Measurements from ENCODE around the gene GAS7. TPM values are rescaled to one million over a fixed set of nuclear protein-coding genes. Genes with fewer than 3 reads are reported as not detected.

The GAS7 gene
- total and polyA plus RNA-seq, 7 donors = 6.5 to 67.6 (median 35.1) TPM

GRCh38 chr17:10094797-10095196 lies 103.6 kb downstream of the GAS7 start:
- Histone ChIP-seq H3K4me3 (no peak overlapping the region), H3K27ac (peak overlapping the region; percentile 50 to 67 (median 58)), H3K4me1 (peaks cover 2 to 51% (median 37%) of the 10 kb centered on the region in 4 donors), H3K27me3 (no peaks in the 10 kb centered on the region), H3K9me3 (peaks cover 0 to 7% (median 0%) of the 10 kb centered on the region in 4 donors), H3K36me3 (no peaks in the 10 kb centered on the region)
- intact Hi-C loops (cut with DNase I) = no loop called here
- DNase-seq = peak; percentile 85
- 69 to 70% methylated on average over 8 of the region's 8 CpGs for WGBS, 2 donors
- TF ChIP-seq POLR2AphosphoS5 (IDR thresholded peaks at IDR 0.05) (peak in 1 of 4 donors; percentile 4), POLR2A (IDR thresholded peaks at IDR 0.05) (no peak), EP300 (IDR thresholded peaks at IDR 0.05) (no peak), CTCF (IDR thresholded peaks at IDR 0.05) (no peak)

GRCh38 chr17:10092595-10092994 lies 105.8 kb downstream of the GAS7 start:
- H3K27ac ChIP-seq = no peak overlapping the region
- H3K36me3 ChIP-seq = no peaks in the 10 kb centered on the region
- no peak overlapping the region for H3K4me3 ChIP-seq
- H3K9me3 ChIP-seq = peaks cover 0 to 7% (median 0%) of the 10 kb centered on the region in 4 donors
- TF ChIP-seq POLR2A (IDR thresholded peaks at IDR 0.05) (no peak), CTCF (IDR thresholded peaks at IDR 0.05) (no peak), POLR2AphosphoS5 (IDR thresholded peaks at IDR 0.05) (no peak), EP300 (IDR thresholded peaks at IDR 0.05) (no peak)
- WGBS, 2 donors = 71 to 86% methylated on average over 2 of the region's 2 CpGs
- intact Hi-C loops (cut with DNase I) = no loop called here
- no peaks in the 10 kb centered on the region for H3K27me3 ChIP-seq
- peak; percentile 34 for DNase-seq
- H3K4me1 ChIP-seq = peaks cover 4 to 61% (median 56%) of the 10 kb centered on the region in 4 donors

GRCh38 chr17:10091046-10091445 lies 107.4 kb downstream of the GAS7 start:
- TF ChIP-seq CTCF (IDR thresholded peaks at IDR 0.05) (no peak), EP300 (IDR thresholded peaks at IDR 0.05) (no peak), POLR2AphosphoS5 (IDR thresholded peaks at IDR 0.05) (no peak), POLR2A (IDR thresholded peaks at IDR 0.05) (no peak)
- Histone ChIP-seq H3K27ac (peak overlapping the region in 3 of 4 donors; percentile 5 to 64 (median 52)), H3K36me3 (no peaks in the 10 kb centered on the region), H3K4me1 (peaks cover 4 to 70% (median 66%) of the 10 kb centered on the region in 4 donors), H3K27me3 (no peaks in the 10 kb centered on the region), H3K9me3 (peaks cover 0 to 7% (median 0%) of the 10 kb centered on the region in 4 donors), H3K4me3 (no peak overlapping the region)
- peak; percentile 50 for DNase-seq
- intact Hi-C loops (cut with DNase I) = no loop called here
- 77 to 81% methylated on average over 5 of the region's 5 CpGs for WGBS, 2 donors

- 74 to 75% methylated on average over 4 of the region's 4 CpGs for WGBS, 2 donors
- Histone ChIP-seq H3K4me1 (peaks cover 2 to 59% (median 57%) of the 10 kb centered on the region in 4 donors), H3K27me3 (no peaks in the 10 kb centered on the region), H3K9me3 (peaks cover 0 to 7% (median 0%) of the 10 kb centered on the region in 4 donors), H3K4me3 (no peak overlapping the region), H3K36me3 (no peaks in the 10 kb centered on the region), H3K27ac (peak overlapping the region; percentile 29 to 64 (median 55))
- intact Hi-C loops (cut with DNase I) = no loop called here
- TF ChIP-seq POLR2A (IDR thresholded peaks at IDR 0.05) (no peak), EP300 (IDR thresholded peaks at IDR 0.05) (no peak), CTCF (IDR thresholded peaks at IDR 0.05) (no peak), POLR2AphosphoS5 (IDR thresholded peaks at IDR 0.05) (peak in 3 of 4 donors; percentile 35 to 50 (median 41))
- peak; percentile 84 for DNase-seq
Observed at GRCh38 chr17:10089196-10089804, 109.1 kb downstream of the GAS7 start.
